GM19043 (cell line): ENCODE measurements around the gene NR3C1.
A peak's percentile ranks its signal among the peaks of the same experiment; 100 is the strongest.

Source experiments
- ATAC-seq: cut with Tn5 transposase; IDR thresholded peaks from one replicate; pipeline ENCODE4 v1.9.1; 2021; ENCODE audit warnings: low read depth; ENCODE audit not compliant: unreplicated experiment

NR3C1 gene

DNA sequence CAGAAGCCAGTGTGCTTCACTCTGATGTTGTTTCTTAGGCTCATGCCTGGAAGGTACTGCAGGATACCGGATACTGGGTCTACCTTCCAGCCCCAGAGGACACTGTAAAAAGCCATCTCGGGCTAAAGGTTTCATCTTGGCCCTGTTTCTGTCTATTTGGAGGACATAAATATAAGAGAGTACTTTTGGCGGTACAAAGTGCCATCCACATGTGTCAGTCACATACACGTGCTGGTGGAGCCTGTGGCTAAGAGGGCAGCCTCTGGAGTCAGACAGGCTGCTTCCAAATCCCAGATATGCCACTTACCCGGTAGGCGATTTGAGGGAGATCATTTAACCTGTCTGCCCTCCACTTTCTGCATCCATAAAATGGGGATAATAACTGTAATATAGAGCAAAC, 160.4 kb downstream of the NR3C1 start:
- ATAC-seq: no peak

DNA sequence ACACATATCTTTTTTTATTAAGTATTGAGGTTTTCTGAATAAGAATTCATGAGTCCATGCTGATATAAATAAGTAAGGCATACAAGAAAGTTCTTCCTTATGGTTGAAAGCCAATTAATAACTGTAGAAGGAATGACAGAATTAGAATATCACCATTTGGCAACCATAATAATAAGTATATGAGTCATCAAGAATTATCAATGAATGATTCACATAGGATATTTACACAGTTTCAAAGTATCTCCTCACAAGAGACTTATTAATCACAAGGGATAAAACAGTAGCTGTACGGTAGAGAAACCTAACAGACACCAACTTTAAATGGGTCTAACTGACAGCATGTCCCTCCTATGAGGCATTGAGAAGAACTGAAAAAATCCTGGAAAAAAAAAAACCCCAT, 161.6 kb downstream of the NR3C1 start:
- no peak for ATAC-seq

DNA sequence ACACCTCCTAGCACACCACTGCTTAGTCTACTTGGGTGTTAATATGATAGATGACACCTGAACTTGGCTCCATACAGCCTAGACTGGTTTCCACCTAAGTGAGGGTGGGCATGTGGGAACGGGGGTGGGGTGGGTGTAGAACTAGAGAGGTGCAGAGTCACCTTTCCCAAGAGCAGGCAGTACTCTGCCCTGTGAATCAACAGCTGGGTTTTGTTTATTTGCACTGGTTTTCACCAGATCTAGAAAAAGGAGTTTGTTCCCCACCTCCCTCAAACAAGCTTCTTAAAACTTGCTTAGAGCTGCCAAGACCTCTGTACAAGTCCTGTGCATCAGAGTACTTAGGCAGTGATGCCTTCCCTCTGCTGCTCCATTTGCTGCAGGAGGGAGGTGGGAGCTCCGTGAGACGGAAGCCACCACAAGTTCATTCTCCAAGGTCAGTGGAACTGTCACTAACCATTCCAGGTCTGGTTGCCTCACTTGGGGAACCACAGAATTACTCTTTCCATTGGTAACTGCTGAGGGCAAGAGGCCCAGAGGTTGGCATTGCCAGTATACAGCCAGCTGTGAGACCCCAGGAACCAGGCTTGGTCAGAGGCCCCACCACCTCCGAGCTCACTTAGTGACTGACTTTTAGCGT, 163.5 kb downstream of the NR3C1 start:
- no peak for ATAC-seq

DNA sequence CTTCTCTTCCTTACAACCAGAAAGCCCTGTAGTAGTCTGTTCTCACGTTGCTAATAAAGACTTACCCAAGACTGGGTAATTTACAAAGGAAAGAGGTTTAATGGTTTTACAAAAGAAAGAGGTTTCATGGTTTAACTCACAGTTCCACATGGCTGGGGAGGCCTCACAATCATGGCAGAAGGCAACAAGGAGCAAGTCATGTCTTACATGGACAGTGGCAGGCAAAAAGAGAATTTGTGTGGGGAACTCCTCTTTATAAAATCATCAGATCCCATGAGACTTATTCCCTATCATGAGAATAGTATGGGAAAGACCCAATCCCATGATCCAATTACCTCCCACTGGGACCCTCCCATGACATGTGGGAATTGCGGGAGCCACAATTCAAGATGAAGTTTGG, 164.9 kb downstream of the NR3C1 start:
- no peak for ATAC-seq

DNA sequence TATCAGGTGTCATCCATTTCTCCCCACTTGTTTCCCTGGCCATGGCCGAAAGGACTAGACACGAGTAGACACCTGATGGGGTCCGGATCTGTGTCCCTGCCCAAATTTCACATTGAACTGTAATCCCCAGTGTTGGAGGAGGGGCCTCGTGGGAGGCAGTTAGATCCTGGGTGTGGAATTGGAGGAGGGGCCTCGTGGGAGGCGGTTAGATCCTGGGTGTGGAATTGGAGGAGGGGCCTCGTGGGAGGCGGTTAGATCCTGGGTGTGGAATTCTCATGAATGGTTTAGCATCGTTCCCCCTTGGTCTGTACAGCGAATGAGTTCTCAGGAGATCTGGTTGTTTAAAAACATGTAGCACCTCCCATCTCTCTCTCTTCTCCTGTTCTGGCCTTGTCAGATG, 165.8 kb downstream of the NR3C1 start:
- no peak for ATAC-seq

DNA sequence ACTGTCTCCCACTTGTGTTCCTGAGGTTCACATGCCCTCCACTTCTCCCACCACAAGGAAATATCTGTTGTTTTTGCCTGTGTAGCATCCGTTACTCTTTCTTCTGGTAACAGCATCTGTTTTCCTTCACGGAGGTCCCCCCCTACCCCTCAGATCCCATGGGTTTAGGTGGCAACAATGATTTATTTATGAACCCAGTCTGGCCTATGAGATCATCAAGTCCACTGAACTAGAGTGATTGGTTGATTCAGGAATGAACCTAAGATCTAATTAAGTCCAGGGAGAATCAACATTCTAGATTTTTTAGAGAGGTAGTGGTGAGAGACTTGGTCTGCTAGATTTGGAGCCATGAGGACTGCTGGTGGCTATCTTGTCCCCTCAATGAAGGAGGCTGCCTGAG, 166.8 kb downstream of the NR3C1 start:
- no peak for ATAC-seq

DNA sequence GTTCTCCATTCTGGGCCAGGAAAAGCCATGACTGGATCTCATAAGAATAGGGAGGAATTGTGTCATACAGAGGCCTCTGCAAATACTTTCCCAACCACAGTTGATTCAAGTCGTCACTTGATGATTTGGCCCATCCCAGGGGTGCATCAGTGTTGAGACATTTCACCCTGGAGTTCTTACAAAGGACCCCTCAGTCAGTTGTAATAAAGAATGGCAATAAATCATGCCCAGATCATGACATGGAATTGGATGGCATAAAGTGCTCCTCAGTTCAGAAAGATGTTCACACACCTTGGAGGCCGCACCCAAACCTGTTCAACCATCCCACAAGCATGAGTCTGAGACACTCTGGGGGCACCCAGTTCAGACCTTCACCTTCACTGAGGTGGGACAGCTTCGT, 168.1 kb downstream of the NR3C1 start:
- ATAC-seq: no peak

DNA sequence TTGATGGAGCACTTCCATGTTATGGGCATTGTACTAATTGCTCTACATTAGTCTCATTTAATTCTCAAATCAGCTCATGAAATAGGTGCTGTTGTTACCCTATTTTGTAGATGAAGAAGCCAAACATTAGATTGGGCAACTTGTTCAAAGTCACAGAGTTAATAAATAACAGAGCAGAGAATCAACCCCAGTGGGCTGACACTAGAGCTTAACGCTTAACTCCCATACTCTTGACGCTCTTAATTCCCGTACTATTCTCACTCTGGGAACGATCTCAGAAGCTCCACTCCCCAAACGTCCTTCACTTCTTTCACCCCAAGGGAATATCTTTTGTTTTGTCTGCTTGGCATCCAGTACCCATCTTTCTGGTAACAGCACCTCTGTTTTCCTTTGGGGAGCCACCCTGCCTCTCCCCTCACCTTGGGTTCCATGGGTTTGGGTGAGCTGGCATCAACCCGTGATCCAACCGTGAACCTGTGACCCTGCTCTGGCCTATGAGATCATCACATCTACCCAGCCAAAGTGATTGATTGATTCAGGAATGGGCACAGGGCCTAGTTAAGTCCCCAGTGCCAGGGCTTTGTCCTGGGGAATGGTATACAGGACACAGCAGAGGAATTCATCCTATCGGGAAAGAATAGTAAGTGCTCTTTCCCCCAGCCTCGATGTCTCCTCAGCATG, 169.2 kb downstream of the NR3C1 start:
- ATAC-seq: no peak

DNA sequence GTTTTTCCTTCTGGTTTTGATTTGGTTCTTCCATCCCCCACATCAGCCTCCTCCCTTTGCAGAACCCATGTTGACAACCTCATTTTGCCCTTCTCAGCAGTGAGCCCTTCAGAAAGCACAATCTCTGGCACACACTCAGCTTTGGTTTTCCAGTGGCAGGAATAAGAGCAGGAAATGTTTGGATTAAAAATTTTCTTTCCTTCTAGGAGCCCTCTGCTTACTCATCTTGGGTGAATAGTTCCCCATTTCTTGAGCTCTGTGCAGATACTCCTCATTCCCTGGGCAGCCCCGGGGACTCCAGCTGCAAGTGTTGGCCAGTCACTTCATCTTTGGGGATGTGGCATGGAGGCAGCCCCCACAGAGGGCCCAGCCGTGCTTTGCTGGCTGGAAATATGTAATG, 170.5 kb downstream of the NR3C1 start:
- ATAC-seq: no peak

DNA sequence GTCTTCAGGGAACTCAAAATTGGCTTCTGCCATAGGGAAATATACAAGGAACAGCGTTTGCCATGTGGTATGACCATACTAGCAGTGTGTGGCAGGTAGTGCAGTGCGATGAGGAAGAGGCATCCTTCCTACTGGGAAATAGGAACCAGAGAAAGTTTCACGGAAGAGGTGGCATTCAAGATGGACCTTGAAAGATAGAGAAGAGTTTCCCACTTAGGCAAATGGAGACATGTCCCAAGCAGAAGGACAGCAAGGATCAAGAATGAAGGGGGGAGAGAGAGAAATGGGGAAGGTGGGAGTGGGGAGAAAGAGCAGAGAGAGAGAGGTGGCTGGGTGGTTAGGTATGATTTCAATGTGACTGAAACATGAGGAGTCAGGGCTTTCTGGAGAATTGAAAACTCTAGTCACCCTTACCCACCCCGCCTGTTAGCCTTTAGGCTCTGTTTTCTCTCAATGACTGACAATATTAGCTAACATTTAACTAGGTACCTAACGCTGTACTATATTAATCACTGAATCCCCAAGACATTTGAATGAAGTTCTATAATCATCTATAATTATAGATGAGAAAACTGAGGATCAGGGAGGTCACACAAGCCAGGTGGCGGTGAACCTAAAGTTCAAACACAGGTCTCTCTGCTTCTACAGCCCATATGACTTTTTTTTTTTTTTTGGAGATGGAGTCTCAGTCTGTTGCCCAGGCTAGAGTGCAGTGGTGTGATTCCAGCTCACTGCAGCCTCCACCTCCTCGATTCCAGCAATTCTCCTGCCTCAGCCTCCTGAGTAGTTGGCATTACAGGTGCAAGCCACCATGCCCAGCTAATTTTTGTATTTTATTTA, 171.3 kb downstream of the NR3C1 start:
- ATAC-seq: peak; percentile 31

DNA sequence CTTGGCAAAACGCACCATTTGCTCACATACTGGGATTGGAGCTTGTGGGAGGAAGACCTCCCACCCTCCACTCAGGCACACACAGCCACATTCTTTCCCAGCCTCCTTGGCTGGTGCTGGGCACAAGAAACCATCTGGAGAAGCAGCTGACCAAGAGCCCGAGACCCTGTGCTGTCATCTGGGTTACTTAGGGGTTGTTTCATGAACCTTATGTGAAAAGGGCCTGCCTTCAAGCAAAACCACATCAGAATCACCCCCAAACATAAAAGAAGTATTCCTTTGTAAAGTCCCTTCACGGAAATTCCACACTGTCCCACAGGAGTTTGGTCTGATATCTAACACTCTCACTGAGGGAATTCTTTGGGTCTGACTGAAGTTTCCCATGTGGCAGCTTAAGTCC, 172.1 kb downstream of the NR3C1 start:
- ATAC-seq: no peak

DNA sequence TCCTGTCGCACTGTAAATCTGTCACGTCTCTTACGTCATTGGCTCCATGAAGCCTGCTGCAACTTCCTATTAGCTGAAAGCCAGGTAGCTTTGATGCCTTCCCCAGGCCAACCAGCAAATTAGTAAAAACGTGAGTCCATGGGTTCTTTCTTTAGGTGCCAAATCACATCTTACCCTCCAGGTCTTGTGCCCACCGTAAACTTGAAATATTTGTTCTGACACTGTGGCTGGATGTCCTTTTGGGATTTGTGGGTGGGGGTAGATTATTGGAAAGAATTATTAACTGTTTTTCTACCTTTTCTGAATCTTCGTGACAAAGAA, 172.8 kb downstream of the NR3C1 start:
- ATAC-seq: no peak

DNA sequence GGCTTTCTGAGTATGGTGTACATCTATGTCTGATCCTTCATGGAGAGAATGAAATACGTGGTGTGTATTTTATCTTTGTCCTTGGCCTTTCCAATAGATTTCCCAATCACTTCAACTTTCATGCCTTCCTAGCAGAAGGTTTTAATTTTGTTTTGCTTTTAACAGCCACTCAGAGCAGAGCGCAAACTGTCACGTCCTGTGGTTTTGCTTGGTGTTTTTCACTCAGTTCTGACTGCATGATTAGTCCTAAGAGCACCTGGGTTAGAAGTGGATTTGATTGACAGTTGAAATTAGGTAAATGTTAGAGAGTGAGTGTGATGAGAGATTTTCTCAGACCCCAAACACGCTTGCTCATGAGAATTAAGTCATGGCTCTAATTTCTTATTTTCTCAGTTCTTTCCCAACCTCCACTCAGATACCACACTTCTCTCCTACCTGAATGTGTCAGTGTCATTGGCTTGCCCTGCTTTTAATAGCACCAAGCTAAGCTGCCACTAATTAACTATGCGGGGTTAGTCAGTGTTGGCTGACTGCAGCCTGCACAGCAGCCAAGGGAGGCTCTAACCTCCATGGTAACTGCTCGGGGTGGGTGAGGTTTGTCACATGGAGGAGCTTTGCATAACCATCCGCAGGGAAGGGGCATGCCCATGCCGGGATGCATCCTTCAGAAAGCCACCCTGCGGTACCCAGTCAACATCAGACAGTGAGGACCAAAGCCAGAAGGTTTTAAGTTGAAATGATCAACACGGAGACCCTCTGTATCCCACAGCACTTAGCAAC, 173.4 kb downstream of the NR3C1 start:
- ATAC-seq: peak; percentile 81

DNA sequence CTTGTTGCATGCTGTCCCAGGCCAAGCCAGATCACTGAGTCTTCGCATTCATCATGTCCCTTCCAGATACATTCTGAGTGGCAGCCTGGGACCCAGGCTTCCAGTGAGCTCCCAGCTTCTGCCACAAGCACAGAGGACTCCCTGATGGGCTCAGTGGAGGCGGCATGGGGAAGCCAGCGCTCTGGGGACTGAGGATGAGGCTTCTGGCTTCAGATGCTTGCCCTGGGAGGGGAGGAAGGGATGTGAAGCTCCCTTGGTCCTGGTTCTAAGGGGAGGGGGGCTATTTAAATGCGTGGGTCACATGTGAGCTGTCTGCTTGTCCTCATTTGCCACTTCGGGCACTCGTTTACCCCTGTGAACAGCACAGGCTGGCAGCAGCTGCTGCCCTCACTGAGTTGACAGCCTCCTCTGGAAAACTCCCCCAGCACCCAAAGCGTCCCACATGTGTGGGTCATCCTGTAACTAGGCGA, 174.0 kb downstream of the NR3C1 start:
- peak; percentile 26 for ATAC-seq

DNA sequence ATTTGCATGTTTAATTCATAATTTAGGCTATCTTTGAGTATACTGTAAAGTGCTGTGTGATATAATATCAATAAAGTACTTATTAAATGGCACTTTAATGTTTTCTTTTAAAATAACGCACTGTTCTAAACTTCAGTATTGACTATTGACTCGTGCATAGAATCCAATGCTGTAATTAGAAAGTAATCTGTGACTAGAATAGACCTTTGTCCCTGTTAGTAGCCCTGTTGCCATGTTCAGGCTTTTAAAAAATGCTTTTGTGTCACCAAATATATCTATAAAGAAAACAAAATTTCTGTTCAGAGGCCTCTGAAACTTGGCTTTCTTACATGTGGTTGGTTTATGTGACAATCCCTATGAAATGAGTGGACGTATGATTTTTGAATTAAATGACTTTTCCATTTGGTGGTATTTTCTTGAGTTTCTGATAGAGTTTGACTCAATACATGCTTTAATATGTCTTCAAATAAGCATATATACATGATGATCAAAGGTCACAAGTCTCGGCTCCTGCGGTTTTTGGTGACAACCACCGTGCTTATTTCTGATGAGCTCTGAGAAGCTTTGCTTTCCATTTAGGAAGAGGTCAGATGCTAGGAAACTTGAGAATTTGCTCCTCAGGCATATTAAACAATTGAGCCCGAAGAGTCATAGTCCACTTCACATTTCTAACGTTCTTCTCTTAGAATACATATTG, 174.7 kb downstream of the NR3C1 start:
- no peak for ATAC-seq
